ENCODE measurements around the gene TSN.
"Not testable (repeated sequence)": the region's sequence is repeated elsewhere in the genome, so short reads cannot be mapped to it uniquely, and the experiment has no call there.

TSN gene

DNA sequence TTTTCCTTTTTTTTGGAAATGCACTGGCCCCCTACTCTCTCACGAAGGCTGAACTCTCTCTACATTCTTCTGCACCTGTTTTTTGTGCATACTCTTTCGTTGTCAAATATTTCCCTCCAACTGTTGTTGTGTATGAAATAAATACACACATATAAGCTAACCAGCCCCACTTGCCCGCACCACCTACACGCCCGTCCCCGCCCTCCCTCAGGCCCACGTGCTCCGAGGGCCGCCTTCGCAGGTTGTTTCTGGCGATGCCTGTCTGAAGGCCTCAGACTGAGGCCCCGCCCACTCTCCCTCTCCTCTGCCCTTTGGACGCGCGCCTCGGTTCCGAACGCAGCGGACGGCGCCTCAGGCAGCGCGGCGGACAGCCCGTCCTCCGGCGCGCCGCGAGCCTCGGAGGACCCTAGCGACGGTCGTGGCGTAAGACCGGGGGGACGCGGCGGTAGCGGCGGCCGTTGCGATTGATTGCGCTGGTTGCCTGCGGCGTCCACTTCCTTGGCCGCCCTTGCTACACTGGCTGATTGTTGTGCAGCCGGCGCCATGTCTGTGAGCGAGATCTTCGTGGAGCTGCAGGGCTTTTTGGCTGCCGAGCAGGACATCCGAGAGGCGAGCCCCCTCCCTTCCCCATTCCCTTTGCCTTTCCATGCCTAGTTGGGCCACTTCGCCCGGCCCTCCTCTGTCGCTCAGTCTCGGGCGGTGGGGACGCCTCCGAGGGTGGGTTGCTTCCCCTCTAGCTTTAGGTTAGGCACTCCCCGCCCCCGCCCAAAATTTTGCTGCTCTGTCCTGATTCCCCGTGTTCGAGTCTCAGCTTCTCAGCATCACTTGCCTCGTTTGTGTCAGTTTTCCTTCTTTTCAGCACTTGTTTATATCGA, at the start of gene TSN:
TSN (plus strand) TSS at position 415 of the 875 bp plus-strand sequence; CDS start at position 544, 129 bp downstream.
- TF ChIP-seq, protein P1, sequence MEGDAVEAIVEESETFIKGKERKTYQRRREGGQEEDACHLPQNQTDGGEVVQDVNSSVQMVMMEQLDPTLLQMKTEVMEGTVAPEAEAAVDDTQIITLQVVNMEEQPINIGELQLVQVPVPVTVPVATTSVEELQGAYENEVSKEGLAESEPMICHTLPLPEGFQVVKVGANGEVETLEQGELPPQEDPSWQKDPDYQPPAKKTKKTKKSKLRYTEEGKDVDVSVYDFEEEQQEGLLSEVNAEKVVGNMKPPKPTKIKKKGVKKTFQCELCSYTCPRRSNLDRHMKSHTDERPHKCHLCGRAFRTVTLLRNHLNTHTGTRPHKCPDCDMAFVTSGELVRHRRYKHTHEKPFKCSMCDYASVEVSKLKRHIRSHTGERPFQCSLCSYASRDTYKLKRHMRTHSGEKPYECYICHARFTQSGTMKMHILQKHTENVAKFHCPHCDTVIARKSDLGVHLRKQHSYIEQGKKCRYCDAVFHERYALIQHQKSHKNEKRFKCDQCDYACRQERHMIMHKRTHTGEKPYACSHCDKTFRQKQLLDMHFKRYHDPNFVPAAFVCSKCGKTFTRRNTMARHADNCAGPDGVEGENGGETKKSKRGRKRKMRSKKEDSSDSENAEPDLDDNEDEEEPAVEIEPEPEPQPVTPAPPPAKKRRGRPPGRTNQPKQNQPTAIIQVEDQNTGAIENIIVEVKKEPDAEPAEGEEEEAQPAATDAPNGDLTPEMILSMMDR (IDR thresholded peaks at IDR 0.05; ENCODE audit: borderline replicate concordance, insufficient read depth, low read depth, low read length), result no peak
- H3K4me3 ChIP-seq (ENCODE audit: low read depth, low read length), result peak within 1 kb of the TSS; percentile 81

GRCh38 chr2:121705958-121706357, 49.5 kb upstream of the TSN start:
- TF ChIP-seq, protein P1 (IDR thresholded peaks at IDR 0.05; ENCODE audit: borderline replicate concordance, insufficient read depth, low read depth, low read length), result no peak
- no peak overlapping the region for H3K4me3 ChIP-seq (ENCODE audit: low read depth, low read length)

GRCh38 chr2:121707344-121707919, 48.0 kb upstream of the TSN start:
- no peak overlapping the region for H3K4me3 ChIP-seq (ENCODE audit: low read depth, low read length)
- TF ChIP-seq, protein P1 (IDR thresholded peaks at IDR 0.05; ENCODE audit: borderline replicate concordance, insufficient read depth, low read depth, low read length), result no peak

- no peak overlapping the region for H3K4me3 ChIP-seq (ENCODE audit: low read depth, low read length)
- TF ChIP-seq, protein P1 (IDR thresholded peaks at IDR 0.05; ENCODE audit: borderline replicate concordance, insufficient read depth, low read depth, low read length), result no peak
Observed at GRCh38 chr2:121707920-121708361, 47.5 kb upstream of the TSN start.

GRCh38 chr2:121709776-121710469, 45.5 kb upstream of the TSN start:
- no peak overlapping the region for H3K4me3 ChIP-seq (ENCODE audit: low read depth, low read length)
- TF ChIP-seq, protein P1 (IDR thresholded peaks at IDR 0.05; ENCODE audit: borderline replicate concordance, insufficient read depth, low read depth, low read length), result no peak

DNA sequence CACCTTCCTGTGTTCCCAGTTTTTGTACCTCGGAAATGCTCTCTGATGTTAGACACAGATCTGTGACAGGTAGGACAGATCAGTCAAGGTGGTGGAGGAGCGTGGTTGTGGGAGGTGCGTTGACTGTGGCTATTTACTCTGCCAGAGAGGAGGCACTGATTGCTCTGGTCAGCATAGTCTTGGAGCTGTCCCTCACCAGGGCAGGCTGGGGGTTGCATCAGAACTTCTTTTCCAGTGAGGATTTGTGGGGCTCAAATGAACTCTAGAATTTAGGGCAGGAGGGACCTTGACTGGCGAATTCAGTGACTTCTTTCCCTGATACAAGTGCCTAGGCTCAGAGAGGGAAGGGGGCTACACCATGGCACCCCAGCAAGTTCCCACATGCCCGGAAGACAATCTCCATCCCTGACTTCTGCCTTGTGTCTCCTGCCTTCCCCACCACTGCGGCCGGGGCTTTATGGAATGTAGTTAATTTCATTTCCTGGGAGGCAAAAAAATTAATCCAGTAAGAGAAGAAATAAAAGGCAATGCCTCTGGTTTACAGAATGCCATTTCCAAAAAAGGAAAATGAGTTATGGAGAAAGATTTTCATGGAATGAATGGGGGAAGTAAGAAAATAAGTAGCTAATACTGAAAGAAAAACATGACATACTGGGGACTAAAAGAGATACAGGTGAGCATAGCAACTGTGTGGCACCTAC, 44.8 kb upstream of the TSN start:
- TF ChIP-seq, protein P1 (IDR thresholded peaks at IDR 0.05; ENCODE audit: borderline replicate concordance, insufficient read depth, low read depth, low read length), result no peak
- H3K4me3 ChIP-seq (ENCODE audit: low read depth, low read length), result no peak overlapping the region

DNA sequence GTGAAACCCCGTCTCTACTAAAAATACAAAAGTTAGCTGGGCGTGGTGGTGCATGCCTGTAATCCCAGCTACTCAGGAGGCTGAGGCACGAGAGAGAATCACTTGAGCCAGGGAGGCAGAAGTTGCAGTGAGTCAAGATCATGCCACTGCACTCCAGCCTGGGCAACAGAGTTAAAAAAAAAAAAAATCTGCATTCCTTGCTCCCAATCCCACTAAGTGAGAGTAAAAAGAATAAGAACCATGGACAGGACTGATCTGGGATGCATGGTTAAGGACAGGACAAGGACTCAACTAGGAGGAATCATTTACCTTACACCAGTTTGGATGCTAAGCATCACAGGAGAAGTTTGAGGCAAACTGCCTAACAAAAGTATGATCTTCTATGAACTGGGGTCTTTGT, 44.0 kb upstream of the TSN start:
- not testable (repeated sequence) for H3K4me3 ChIP-seq (ENCODE audit: low read depth, low read length)

All from GM12875 (cell line).